ENCODE measurements around the gene RPAP3.
A peak's percentile ranks its signal among the peaks of the same experiment; 100 is the strongest.

RPAP3 gene

DNA sequence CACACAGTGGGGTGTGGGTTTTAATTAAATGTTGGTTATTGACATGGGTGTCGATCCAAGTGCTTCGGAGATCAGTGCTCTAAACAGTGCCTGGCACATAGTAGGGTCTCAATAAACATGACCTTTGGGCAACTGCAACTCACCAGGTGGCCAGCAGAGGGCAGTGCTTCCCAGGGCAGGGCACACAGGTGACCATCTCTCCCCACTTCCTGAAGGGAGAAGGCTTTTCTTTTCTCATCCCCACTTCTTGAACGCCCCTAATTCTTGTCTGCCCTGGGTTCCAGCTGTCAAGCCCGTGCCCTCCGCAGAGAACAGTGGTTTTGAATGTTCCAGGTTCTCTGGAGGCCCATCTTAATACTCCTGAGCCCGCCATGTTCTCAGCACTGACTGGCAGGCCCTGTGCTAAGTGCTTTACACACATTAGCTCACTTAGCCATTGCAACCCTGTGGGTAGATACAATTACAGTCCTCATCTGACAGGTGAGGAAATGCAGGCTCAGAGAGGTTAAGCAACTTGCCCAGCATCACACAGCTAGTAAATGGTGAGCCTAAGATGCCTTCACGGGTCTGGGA, 36.5 kb upstream of the RPAP3 start:
- peak in 14 of 51 donors; percentile 11 to 39 (median 22) for DNase-seq

- peak; percentile 45 to 97 (median 87) for DNase-seq
These were observed 35.5 kb upstream of the RPAP3 start for GRCh38 chr12:47741340-47741703.

- peak in 8 of 51 donors; percentile 14 to 36 (median 28) for DNase-seq
These were observed 34.9 kb upstream of the RPAP3 start for GRCh38 chr12:47740606-47741339.

DNA sequence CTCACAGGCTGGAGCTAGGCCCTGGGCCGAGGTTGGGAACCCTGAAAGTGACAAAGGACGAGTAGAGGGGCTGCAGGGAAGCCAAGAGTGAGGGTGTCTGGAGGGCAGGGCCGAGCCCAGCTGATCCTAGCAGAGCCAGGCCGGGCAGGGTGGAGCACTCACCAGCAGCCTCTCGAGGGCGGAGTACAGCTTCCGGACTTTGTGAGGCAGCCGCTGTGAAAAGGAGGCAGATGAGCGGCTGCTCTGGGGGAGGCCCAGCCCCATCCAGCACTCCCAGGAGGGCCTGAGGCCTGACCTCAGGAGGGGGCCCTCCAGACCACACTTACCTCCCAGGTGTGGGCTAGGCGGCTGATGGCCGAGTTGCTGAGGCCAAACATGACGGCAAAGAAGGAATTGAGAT, 34.1 kb upstream of the RPAP3 start:
- DNase-seq: no peak

DNA sequence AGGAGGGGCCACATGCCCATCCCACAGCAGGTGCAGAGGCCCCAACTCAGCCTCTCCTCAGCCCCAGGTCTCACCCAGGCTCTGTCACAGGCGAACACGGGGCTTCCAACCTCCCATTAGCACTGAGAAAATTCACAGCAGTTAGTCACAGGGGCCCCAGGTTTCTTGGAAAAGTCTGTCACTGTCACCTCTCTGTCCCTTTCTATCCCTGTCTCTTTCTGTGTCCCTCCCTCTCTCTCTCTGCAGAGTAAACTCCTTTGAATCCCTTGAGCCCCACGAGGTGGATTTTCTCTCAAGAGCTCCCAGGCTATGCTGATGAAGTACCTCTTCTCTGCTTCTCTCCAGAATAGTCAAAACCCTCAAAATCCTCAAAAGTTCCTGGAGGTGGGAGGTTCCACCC, 33.5 kb upstream of the RPAP3 start:
- DNase-seq: no peak

DNA sequence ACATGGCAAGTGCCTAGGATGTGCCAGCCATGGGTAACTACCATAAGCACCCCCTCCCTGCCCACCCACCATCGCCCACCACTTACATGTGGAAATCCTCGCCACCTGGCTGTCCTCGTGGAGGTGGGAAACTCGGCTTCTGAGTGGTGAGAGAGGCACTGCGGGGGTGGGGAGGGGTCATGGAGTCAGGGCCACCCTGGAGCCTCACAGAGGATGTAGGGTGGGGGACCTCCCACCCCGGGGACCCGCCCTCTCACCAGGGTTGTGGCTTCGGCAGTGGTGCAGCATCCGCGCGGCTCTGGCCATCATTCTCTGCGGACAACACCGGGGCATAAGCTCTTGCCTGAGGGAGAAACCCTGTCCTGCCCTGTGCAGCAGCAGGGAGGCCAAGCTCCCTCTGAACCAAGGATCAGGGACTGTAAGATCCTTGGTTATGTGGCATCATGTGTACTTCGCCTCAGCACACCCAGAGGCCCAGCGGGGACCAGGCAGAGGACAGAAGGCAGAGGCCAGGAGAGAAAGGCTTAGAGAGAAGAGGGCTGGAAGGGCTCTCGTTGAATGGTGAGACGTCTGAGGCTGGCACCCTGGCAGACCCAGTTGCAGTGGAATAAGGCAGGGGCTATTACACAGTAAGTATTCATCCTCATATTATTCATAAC, 32.2 kb upstream of the RPAP3 start:
- DNase-seq: no peak

- DNase-seq: peak in 48 of 51 donors; percentile 24 to 94 (median 75)
These were observed 31.2 kb upstream of the RPAP3 start for GRCh38 chr12:47736877-47737676.

DNA sequence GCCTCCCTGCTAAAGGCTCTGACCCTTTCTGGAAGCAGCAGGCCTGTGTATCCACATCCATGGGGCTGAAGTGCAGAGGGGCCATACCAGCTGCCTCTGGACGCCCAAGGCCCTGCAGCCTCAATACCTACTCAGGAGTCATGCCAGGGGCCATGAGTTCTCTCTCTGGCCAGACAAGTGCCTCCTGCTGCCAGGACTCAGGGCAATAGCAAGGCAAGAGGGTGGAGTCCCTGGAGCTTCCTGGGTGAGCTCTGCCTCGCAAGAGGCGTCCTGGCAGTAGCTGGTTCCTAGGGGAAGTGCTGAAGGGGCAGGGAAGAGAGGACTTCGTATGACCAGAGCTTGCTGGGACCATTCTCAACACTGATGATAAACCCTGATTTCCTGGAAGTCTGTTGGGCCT, 30.4 kb upstream of the RPAP3 start:
- DNase-seq: no peak

GRCh38 chr12:47735649-47736048, 29.8 kb upstream of the RPAP3 start:
- DNase-seq: no peak

DNA sequence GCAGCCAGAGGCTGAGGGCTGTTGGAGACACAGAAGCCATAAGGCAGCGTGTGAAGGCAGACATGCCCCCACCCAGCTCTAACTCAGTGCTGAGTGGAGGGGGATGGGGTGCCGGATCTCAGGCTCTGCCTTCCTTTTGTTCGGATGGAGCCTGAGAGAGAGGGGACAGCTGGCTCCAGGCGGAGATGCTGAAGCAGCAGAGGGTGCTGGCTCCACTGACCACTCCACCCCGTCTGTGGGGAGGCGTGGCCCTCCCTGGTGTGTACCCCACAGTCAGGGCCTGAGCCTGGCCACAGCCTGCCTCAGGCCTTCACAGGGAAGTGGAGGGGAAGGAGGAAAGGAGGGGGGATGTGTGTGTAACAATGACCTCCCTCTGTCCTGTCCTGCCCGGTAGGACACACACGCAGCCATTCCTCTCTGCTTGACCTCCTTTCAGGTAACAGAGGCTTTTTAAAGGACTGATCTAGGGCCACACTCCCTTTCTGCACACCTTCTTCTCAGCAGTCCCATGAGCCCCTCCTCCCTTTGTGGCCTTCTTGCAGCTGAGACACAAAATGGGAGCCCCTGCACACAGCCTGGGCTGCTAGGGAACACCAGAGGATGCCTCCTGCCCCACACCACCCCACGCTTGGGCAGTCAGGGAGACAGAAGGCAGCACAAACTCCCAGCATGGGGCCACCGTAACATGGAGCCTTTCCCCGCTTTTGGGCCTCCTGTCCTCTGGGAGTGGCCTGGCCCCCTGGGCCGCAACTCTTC, 29.1 kb upstream of the RPAP3 start:
- DNase-seq: peak in 34 of 51 donors; percentile 23 to 68 (median 42)

- no peak for DNase-seq
These were observed 27.3 kb upstream of the RPAP3 start for GRCh38 chr12:47733142-47733541.

DNA sequence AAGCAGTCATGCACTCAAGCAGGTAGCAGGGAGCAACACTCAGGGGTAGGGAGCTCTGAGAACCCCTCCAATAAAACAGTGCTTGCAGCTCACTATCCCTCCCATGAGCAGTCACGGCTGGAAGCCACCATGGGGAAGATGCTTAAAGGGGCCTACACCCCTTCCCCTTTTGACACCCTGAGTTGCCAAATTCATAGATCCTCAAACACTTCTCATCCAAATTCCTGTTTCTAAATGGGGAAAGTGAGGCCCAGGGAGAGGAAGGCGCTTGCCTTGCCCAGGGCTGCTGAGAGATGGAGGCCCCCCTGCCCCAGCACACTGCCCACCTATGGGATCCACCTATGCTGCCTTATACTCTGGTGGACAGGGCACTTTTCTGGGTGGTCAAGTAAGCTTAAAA, 26.7 kb upstream of the RPAP3 start:
- no peak for DNase-seq

- DNase-seq: no peak
These were observed 25.9 kb upstream of the RPAP3 start for GRCh38 chr12:47731723-47732122.

DNA sequence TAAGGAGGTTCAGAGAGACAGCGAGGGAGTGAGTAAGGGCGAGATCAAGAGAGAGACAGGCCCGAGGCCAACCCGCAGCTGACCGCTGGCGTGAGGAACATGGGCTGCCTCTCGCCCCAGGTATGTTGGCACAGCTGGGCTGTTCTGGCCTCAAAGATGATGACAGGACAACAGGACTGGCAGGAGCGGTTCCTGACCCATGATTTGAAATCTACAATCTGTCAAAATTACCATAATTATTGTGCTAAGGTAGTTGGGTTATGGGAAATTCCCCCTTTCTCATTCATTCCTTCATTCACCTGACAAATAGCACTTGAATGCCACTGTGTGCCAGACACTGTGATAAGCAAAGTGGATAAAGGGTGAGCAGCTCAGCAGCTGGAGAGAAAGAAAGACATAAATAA, 24.5 kb upstream of the RPAP3 start:
- no peak for DNase-seq

DNA sequence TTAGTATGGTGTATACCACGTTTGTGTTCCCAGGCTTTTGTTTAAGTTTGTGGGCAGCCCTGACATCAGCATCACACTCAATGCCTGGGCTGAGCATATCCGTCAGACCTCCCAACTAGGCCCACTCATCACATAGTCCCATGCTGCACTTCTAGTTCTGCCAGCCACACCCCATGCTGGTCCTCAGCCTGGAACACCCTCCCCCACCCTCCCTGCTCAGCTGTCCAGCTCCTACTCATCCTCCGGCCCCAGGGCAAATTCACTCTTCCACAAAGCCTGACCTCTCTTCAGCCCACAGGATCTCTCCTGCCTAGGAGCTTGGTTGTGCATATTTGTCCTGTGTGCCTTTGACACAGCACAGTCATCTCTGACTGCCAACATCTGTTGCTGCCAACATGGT, 23.4 kb upstream of the RPAP3 start:
- no peak for DNase-seq

GRCh38 chr12:47725893-47726292, 20.1 kb upstream of the RPAP3 start:
- no peak for DNase-seq

- no peak for DNase-seq
These were observed 19.4 kb upstream of the RPAP3 start, which contains the start of gene ENDOU for GRCh38 chr12:47725091-47725772. ENDOU (minus strand) TSS chr12:47725490; CDS start chr12:47725413, 77 bp downstream.

DNA sequence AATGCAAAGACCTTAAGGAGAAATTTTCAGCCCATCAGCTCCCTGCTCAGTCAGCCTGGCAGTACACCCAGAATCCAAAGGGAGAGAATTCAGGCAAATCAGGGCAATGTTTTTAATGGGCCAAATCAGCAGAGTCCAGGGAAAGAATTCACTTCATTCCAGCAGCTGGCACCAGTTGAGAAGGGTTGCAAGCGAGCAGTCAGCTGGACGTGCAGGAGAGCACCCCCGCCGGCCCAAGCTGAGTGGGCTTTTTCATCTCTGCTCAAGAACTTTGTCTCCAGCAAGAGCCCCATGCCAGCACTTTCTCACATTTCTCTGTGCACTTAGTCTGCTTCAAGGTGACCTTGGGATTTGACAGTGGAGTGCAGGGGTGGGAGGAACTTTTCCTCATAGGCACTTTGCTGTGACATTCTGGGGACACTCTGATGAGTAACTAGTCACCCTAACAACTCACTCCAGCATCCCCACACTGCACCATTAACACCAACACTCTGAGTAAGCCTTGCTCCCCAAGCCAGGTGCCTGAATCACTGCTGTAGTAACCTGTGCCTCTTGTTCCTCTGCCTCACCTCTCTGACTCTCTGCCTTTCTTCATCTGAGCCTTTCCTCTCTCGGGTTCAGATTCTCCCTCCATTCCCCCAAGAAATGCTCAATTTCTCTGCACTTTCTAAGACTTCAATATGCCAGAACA, 17.3 kb upstream of the RPAP3 start:
- DNase-seq: peak in 22 of 51 donors; percentile 20 to 75 (median 40)

GRCh38 chr12:47722136-47722834, 16.5 kb upstream of the RPAP3 start:
- no peak for DNase-seq

Measured in hypothalamus (tissue), 51 donors.